VCaP (cell line): Measurements from ENCODE around the gene PCNX2.

ENCODE experiments used
- H3K27ac ChIP-seq: fragments of 450-650 bp; 2 replicates; pipeline ENCODE4 v1.5.1; 2017
- TF ChIP-seq, protein P1 (sequence below): fragments of 450-650 bp; conservative IDR thresholded peaks from 2 replicates; pipeline ENCODE4 v1.5.1; 2017; ENCODE audit warnings: mild to moderate bottlenecking, moderate library complexity

Gene PCNX2

DNA sequence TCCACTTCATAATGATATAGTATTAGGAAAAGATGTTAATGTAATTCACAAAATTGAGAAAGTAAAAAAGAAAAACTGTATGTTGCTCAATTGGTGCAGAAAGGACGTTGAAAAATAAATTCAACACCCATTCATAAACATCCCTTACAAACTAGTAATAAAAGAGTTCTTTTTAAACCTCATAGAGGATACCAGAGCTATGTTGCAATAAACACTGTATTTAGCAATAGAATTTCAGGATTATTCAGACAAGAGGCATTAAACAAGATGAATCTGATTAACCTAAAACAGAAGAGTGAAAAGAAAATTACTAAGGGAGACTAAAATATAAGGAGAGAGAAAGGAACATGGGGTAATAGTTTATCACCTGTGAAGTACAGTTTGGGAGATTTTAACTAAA is 190.3 kb downstream of the PCNX2 start:
- no peak overlapping the region for H3K27ac ChIP-seq
- TF ChIP-seq, protein P1, sequence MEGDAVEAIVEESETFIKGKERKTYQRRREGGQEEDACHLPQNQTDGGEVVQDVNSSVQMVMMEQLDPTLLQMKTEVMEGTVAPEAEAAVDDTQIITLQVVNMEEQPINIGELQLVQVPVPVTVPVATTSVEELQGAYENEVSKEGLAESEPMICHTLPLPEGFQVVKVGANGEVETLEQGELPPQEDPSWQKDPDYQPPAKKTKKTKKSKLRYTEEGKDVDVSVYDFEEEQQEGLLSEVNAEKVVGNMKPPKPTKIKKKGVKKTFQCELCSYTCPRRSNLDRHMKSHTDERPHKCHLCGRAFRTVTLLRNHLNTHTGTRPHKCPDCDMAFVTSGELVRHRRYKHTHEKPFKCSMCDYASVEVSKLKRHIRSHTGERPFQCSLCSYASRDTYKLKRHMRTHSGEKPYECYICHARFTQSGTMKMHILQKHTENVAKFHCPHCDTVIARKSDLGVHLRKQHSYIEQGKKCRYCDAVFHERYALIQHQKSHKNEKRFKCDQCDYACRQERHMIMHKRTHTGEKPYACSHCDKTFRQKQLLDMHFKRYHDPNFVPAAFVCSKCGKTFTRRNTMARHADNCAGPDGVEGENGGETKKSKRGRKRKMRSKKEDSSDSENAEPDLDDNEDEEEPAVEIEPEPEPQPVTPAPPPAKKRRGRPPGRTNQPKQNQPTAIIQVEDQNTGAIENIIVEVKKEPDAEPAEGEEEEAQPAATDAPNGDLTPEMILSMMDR = no peak

DNA sequence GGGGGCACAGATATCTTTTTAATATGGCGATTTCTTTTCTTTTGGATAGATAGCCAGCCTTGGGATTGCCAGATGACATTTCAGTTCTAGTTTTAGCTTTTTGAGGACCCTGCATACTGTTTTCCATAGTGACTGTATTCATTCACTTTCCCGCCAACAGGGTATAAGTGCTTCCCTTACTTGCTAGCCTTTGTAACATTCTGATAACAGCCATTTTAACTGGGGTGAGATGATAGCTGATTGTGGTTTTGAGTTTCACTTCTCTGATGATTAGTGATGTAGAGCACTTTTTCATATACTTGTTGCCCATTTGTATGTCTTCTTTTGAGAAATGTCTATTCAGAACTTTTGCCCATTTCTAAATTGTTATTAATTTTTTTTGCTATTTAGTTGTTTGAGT is 193.2 kb downstream of the PCNX2 start:
- TF ChIP-seq, protein P1 = no peak
- H3K27ac ChIP-seq = no peak overlapping the region

DNA sequence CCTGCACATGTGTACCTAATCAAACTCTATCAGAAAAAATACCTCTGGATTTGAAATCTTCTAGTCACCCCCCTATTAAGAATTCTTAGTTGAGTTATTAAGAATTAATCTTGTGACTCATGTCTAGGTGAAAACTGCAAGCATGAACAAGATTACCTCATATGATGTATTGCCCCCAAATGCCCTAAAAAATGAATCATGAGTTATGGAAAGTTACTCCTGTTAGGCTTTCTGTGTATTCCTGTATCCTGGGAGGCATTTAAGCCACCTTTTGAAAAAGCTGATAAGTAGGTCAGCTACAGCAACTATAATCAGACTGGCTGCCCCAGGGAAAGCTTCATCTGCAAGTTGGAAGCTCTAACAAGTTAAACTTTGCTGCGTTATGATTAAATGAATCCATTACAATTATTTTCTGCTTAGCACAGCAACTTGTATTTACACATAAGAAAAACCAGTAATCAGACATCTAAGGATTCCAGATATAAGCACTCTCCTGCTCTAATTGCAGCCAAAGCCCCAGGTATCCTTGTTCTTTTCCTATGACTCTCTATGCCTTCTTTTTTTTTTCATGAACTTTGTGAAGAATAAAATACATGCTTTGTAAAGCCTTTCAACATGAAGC is 197.5 kb downstream of the PCNX2 start:
- H3K27ac ChIP-seq = no peak overlapping the region
- TF ChIP-seq, protein P1 = no peak

DNA sequence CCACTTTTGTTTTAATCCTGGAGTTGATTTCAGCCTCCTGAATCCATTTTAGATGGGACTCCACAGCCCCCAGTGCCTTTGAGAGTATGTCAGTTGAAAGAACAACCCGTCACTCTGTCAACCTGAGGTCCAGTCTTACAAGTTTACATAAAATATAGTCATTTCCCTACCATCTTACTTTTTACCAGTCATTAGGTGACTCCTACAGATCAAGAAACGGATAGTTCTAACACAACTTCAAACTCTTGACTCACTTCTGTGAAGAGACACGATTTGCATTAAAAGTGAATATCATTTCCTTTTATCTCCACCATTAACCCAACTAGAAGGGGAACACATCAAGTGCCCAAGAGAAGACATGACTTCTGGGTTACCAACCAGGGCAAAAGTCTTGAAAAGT is 198.0 kb downstream of the PCNX2 start:
- H3K27ac ChIP-seq = no peak overlapping the region
- TF ChIP-seq, protein P1 = no peak

DNA sequence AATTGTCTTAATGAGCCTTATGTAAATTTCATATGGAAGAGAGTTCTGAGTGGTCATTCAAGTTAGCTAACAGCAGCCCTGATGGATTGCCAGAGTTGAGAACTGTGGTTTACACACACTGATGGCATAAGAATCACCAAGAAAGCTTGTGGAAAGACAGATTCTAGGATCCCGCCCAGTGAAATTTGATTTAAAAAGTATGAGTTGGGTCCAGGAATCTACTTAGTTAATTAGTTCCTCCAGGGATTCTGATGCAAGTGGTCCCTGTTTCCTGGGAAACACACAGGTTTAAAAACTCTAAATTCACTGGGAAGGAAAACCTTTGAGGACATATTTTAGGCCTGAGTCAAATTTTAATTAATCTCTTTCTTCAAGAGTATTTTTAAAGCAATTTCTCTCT is 200.8 kb downstream of the PCNX2 start:
- TF ChIP-seq, protein P1 = no peak
- no peak overlapping the region for H3K27ac ChIP-seq

DNA sequence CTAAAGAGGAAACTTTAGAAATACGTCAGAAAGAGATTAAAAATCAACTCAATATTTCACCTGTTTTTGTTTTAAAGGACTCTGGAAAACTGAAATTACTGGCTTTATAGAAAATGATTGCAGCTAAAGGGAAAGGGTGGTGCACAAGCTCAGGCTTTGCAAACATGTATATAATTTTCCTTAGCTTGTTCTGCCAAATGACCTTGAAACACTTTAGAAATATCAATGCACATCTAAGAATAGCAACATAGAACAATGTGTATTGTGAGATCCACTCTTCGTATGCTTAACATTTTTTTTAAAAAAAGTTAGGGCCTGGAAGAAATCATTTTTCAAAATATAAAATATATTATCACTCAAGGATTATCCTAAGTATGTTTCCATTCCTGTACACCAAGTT is 201.3 kb downstream of the PCNX2 start:
- H3K27ac ChIP-seq = no peak overlapping the region
- TF ChIP-seq, protein P1 = no peak

DNA sequence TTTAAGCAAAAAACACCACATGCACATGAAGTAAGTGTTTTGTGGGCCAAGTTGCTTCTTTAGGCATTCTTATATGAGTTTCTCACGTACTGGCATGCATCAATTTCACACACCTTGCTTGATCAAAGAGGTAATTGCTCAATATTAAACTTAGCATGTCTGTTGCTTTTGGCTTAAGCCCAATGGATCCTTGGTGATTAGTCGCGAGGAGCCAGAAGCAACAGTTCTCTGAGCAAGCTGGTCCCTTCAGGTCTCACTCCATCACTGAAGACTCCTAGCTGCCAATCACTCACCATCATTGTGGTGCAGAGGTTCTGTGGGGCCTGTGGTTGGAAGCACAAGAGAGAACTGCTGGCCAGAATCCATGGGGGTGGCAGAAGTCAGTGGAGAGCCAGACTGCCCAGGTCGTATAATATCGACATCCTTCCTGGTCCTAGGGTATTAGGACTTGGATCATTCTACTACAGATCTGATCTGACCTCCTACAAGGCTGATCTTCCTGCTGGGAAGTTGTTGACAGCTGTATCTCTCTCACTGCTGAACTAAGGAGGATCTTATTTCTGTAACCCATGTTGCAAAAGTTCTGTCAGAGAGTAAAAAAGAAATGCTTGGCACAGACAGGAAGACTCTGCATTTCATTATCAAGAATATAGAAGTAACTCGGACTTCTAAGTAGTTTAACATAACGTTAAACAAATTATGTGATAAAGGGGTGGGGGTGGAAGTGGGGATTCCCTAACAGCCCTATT is 204.6 kb downstream of the PCNX2 start:
- H3K27ac ChIP-seq = no peak overlapping the region
- TF ChIP-seq, protein P1 = no peak
